WTC11 (cell line): ENCODE measurements around the gene HIVEP2. TPM values are rescaled to one million over a fixed set of nuclear protein-coding genes. Genes with fewer than 3 reads are reported as not detected.

ENCODE experiments used
- ATAC-seq: fragments of 200-7000 bp; cut with Tn5 transposase; 2 replicates; pipeline ENCODE4 v1.10.0; 2021; ENCODE audit warnings: mild to moderate bottlenecking, moderate library complexity
- CTCF ChIA-PET: fragments of 300-600 bp; sonication (Branson Sonifier 250); formaldehyde crosslinking; loops from one replicate; lab custom pipeline; 2021; ENCODE audit warnings: antibody characterized with exemption; lab: Charles Lee
- POLR2A ChIA-PET: fragments of 350-600 bp; sonication (Branson Sonifier 250); formaldehyde crosslinking; loops from one replicate; lab custom pipeline; 2021; ENCODE audit warnings: antibody characterized with exemption; lab: Charles Lee
- DNase-seq: peaks from one replicate; pipeline ENCODE4 v3.0.0; 2021; ENCODE audit warnings: low spot score
- H3K27ac Mint-ChIP-seq: 2 replicates; pipeline ENCODE4 v1.8.0; 2021; ENCODE audit warnings: mixed read lengths
- H3K27me3 Mint-ChIP-seq: 2 replicates; pipeline ENCODE4 v1.8.0; 2021; ENCODE audit warnings: low read depth, mild to moderate bottlenecking, moderate library complexity, mixed read lengths
- H3K36me3 Mint-ChIP-seq: 2 replicates; pipeline ENCODE4 v1.8.0; 2021; ENCODE audit warnings: mixed read lengths
- H3K4me1 Mint-ChIP-seq: 2 replicates; pipeline ENCODE4 v1.8.0; 2022; ENCODE audit warnings: mixed read lengths
- H3K4me3 Mint-ChIP-seq: 2 replicates; pipeline ENCODE4 v1.8.0; 2021; ENCODE audit warnings: mild to moderate bottlenecking, moderate library complexity, mixed read lengths
- H3K9me3 Mint-ChIP-seq: 2 replicates; pipeline ENCODE4 v1.8.0; 2021; ENCODE audit warnings: mixed read lengths
- ATF1 ChIP-seq: sonication (generic); formaldehyde crosslinking; IDR thresholded peaks from 2 replicates; pipeline ENCODE4 v1.8.1; 2023; ENCODE audit warnings: mild to moderate bottlenecking, moderate library complexity, missing genetic modification reagents
- CREM ChIP-seq: sonication (generic); formaldehyde crosslinking; IDR thresholded peaks from 2 replicates; pipeline ENCODE4 v1.8.1; 2022; ENCODE audit warnings: mild to moderate bottlenecking, missing genetic modification reagents, moderate library complexity
- ELF4 ChIP-seq: sonication (generic); formaldehyde crosslinking; IDR thresholded peaks from 2 replicates; pipeline ENCODE4 v1.8.1; 2022; ENCODE audit warnings: low read depth, mild to moderate bottlenecking, moderate library complexity, missing genetic modification reagents
- ESRRA ChIP-seq: sonication (generic); formaldehyde crosslinking; IDR thresholded peaks from 2 replicates; pipeline ENCODE4 v1.8.1; 2022; ENCODE audit warnings: mild to moderate bottlenecking, missing genetic modification reagents, borderline replicate concordance
- ETV6 ChIP-seq: sonication (generic); formaldehyde crosslinking; IDR thresholded peaks from 2 replicates; pipeline ENCODE4 v1.8.1; 2022; ENCODE audit warnings: mild to moderate bottlenecking, missing genetic modification reagents
- FOXP4 ChIP-seq: sonication (generic); formaldehyde crosslinking; IDR thresholded peaks from 2 replicates; pipeline ENCODE4 v1.8.0; 2022; ENCODE audit warnings: mild to moderate bottlenecking, missing genetic modification reagents
- GTF2I ChIP-seq: fragments of 250-450 bp; sonication (Bioruptor Pico); conservative IDR thresholded peaks from 2 replicates; pipeline ENCODE4 v1.4.0; 2021; ENCODE audit warnings: mild to moderate bottlenecking
- IRF2 ChIP-seq: sonication (generic); formaldehyde crosslinking; IDR thresholded peaks from 2 replicates; pipeline ENCODE4 v1.8.0; 2022; ENCODE audit warnings: low read depth, missing genetic modification reagents, borderline replicate concordance
- JUN ChIP-seq: sonication (generic); formaldehyde crosslinking; IDR thresholded peaks from 2 replicates; pipeline ENCODE4 v1.8.0; 2023; ENCODE audit warnings: mild to moderate bottlenecking, missing genetic modification reagents
- MLX ChIP-seq: sonication (generic); formaldehyde crosslinking; IDR thresholded peaks from 2 replicates; pipeline ENCODE4 v1.8.1; 2023; ENCODE audit warnings: mild to moderate bottlenecking, missing genetic modification reagents, moderate library complexity
- MXD4 ChIP-seq: fragments of 250-450 bp; sonication (Bioruptor Pico); IDR thresholded peaks from 2 replicates; pipeline ENCODE4 v1.8.0; 2021; ENCODE audit warnings: mild to moderate bottlenecking, moderate library complexity, borderline replicate concordance
- NR1H2 ChIP-seq: sonication (generic); formaldehyde crosslinking; IDR thresholded peaks from 2 replicates; pipeline ENCODE4 v1.9.0; 2021; ENCODE audit warnings: mild to moderate bottlenecking, moderate library complexity, missing genetic modification reagents
- OVOL2 ChIP-seq: fragments of 250-450 bp; sonication (Bioruptor Pico); IDR thresholded peaks from 2 replicates; pipeline ENCODE4 v1.9.0; 2021; ENCODE audit warnings: mild to moderate bottlenecking, borderline replicate concordance
- SMAD4 ChIP-seq: sonication (generic); formaldehyde crosslinking; IDR thresholded peaks from 2 replicates; pipeline ENCODE4 v1.8.0; 2022; ENCODE audit warnings: mild to moderate bottlenecking, missing genetic modification reagents
- SP1 ChIP-seq: sonication (generic); formaldehyde crosslinking; conservative IDR thresholded peaks from 2 replicates; pipeline ENCODE4 v1.8.1; 2022; ENCODE audit warnings: missing genetic modification reagents
- STAT6 ChIP-seq: sonication (generic); formaldehyde crosslinking; conservative IDR thresholded peaks from 2 replicates; pipeline ENCODE4 v1.8.1; 2023; ENCODE audit warnings: mild to moderate bottlenecking, low read depth, missing genetic modification reagents, moderate library complexity
- TCF7 ChIP-seq: sonication (generic); formaldehyde crosslinking; IDR thresholded peaks from 2 replicates; pipeline ENCODE4 v1.8.0; 2022; ENCODE audit warnings: mild to moderate bottlenecking, low read depth, missing genetic modification reagents, moderate library complexity
- ZBTB21 ChIP-seq: sonication (generic); formaldehyde crosslinking; IDR thresholded peaks from 2 replicates; pipeline ENCODE4 v1.8.1; 2023; ENCODE audit warnings: mild to moderate bottlenecking, missing genetic modification reagents, borderline replicate concordance
- ZNF219 ChIP-seq: sonication (generic); formaldehyde crosslinking; IDR thresholded peaks from 2 replicates; pipeline ENCODE4 v1.8.0; 2023; ENCODE audit warnings: missing genetic modification reagents, mild to moderate bottlenecking, borderline replicate concordance
- ZNF396 ChIP-seq: fragments of 250-450 bp; sonication (Bioruptor Pico); IDR thresholded peaks from 2 replicates; pipeline ENCODE4 v1.8.0; 2021; ENCODE audit warnings: mild to moderate bottlenecking, moderate library complexity, borderline replicate concordance
- ZNF416 ChIP-seq: fragments of 250-450 bp; sonication (Bioruptor Pico); IDR thresholded peaks from 2 replicates; pipeline ENCODE4 v1.9.0; 2021; ENCODE audit warnings: mild to moderate bottlenecking, inconsistent platforms
- ZNF671 ChIP-seq: fragments of 250-450 bp; sonication (Bioruptor Pico); IDR thresholded peaks from 2 replicates; pipeline ENCODE4 v1.8.0; 2021; ENCODE audit warnings: mild to moderate bottlenecking
- total RNA-seq: library from RNA; stranded (reverse); gene quantifications from 3 replicates; pipeline ENCODE4 v1.2.3, GENCODE V29; 2021
- TF ChIP-seq, protein P1 (sequence below): fragments of 250-450 bp; sonication (Bioruptor Pico); IDR thresholded peaks from 2 replicates; pipeline ENCODE4 v2.1.2; 2022; ENCODE audit warnings: mild to moderate bottlenecking, moderate library complexity
- TF ChIP-seq, protein P2 (sequence below): sonication (generic); formaldehyde crosslinking; IDR thresholded peaks from 2 replicates; pipeline ENCODE4 v1.8.1; 2022; ENCODE audit warnings: mild to moderate bottlenecking, moderate library complexity, missing genetic modification reagents

Gene HIVEP2
- total RNA-seq, 1 experiment from 2014 or later = 11.5 TPM

GRCh38 chr6:142987490-142987889 lies 42.5 kb upstream of the HIVEP2 start:
- no peak for ATAC-seq
- no peak for DNase-seq
- Mint-ChIP-seq H3K9me3 (peaks cover 16% of the 10 kb centered on the region), H3K27ac (no peak overlapping the region)
- CTCF ChIA-PET = no interaction called here
- TF ChIP-seq ZNF671 (no peak), GTF2I (CRISPR knock-in tag) (no peak), TCF7 (no peak), ESRRA (CRISPR knock-in tag) (no peak), CREM (CRISPR knock-in tag) (no peak), ZNF416 (CRISPR knock-in tag) (no peak), ATF1 (CRISPR knock-in tag) (no peak), STAT6 (no peak), MXD4 (CRISPR knock-in tag) (no peak), ELF4 (CRISPR knock-in tag) (no peak), MLX (no peak), SMAD4 (CRISPR knock-in tag) (no peak)
- TF ChIP-seq, protein P1, sequence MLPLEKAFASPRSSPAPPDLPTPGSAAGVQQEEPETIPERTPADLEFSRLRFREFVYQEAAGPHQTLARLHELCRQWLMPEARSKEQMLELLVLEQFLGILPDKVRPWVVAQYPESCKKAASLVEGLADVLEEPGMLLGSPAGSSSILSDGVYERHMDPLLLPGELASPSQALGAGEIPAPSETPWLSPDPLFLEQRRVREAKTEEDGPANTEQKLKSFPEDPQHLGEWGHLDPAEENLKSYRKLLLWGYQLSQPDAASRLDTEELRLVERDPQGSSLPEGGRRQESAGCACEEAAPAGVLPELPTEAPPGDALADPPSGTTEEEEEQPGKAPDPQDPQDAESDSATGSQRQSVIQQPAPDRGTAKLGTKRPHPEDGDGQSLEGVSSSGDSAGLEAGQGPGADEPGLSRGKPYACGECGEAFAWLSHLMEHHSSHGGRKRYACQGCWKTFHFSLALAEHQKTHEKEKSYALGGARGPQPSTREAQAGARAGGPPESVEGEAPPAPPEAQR (CRISPR knock-in tag) = no peak
- TF ChIP-seq, all 79 proteins: peak for 0
- Mint-ChIP-seq H3K36me3 (peaks cover under 1% of the 10 kb centered on the region), H3K4me1 (no peaks in the 10 kb centered on the region), H3K27me3 (no peaks in the 10 kb centered on the region), H3K4me3 (no peak overlapping the region)
- POLR2A ChIA-PET = no interaction called here

- Mint-ChIP-seq H3K27me3 (no peaks in the 10 kb centered on the region; the same call in 1 of the 2 replicates), H3K9me3 (peaks cover 36% of the 10 kb centered on the region), H3K4me1 (no peaks in the 10 kb centered on the region), H3K4me3 (no peak overlapping the region), H3K36me3 (peaks cover 13% of the 10 kb centered on the region), H3K27ac (no peak overlapping the region)
- ATAC-seq (no peak), DNase-seq (no peak)
- CTCF ChIA-PET = no interaction called here
- POLR2A ChIA-PET = no interaction called here
- no peak for TF ChIP-seq ZNF396 (CRISPR knock-in tag)
- TF ChIP-seq SP1 (CRISPR knock-in tag) = no peak
- TF ChIP-seq ETV6 (CRISPR knock-in tag) = no peak
- no peak for TF ChIP-seq IRF2 (CRISPR knock-in tag)
- TF ChIP-seq, protein P2, sequence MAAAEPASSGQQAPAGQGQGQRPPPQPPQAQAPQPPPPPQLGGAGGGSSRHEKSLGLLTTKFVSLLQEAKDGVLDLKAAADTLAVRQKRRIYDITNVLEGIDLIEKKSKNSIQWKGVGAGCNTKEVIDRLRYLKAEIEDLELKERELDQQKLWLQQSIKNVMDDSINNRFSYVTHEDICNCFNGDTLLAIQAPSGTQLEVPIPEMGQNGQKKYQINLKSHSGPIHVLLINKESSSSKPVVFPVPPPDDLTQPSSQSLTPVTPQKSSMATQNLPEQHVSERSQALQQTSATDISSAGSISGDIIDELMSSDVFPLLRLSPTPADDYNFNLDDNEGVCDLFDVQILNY (CRISPR knock-in tag) = no peak
- no peak for TF ChIP-seq STAT6
- TF ChIP-seq OVOL2 (CRISPR knock-in tag) = no peak
- no peak for TF ChIP-seq ZBTB21 (CRISPR knock-in tag)
- no peak for TF ChIP-seq JUN
- no peak for TF ChIP-seq NR1H2 (CRISPR knock-in tag)
- TF ChIP-seq ZNF219 (CRISPR knock-in tag) = no peak
- TF ChIP-seq SMAD4 (CRISPR knock-in tag) = no peak
- TF ChIP-seq MXD4 (CRISPR knock-in tag) = no peak
- no peak for TF ChIP-seq FOXP4 (CRISPR knock-in tag)
- TF ChIP-seq MLX = no peak
Observed at GRCh38 chr6:142985281-142985680, 40.3 kb upstream of the HIVEP2 start.
